T-cell (primary cell): Measurements from ENCODE around the gene SUFU. TPM values are rescaled to one million over a fixed set of nuclear protein-coding genes. Genes with fewer than 3 reads are reported as not detected.

Experiments
- ATAC-seq, 4 experiments: fragments of 200-7000 bp in 3 of 4; fragments of 150-1000 bp in 1 of 4; cut with Tn5 transposase; replicated peaks in 1 of 4; 1 replicate in 3 of 4; 2 replicates in 1 of 4; pipeline ENCODE4 v1.10.0; 2021; ENCODE audit warnings: moderate library complexity in 3 of 4, mild to moderate bottlenecking in 2 of 4, moderate number of reproducible peaks in 1 of 4
- CTCF ChIA-PET, 2 donors: fragments of 300-600 bp; sonication (Branson Sonifier 250); formaldehyde crosslinking; loops; one replicate each; lab custom pipeline; 2022; ENCODE audit warnings: antibody characterized with exemption in 2 of 2; lab: Charles Lee
- POLR2A ChIA-PET, 2 donors: fragments of 300-600 bp; sonication (Branson Sonifier 250); formaldehyde crosslinking; loops; one replicate each; lab custom pipeline; 2022; ENCODE audit warnings: antibody characterized with exemption in 2 of 2; lab: Charles Lee
- DNase-seq, 35 experiments: peaks; one replicate each; pipeline versions ENCODE4 v3.0.0 to v3.0.0-alpha.2; 2013 to 2023
- H3K27ac ChIP-seq: one replicate; pipeline ENCODE4 v1.5.1; 2013; ENCODE audit warnings: low read length
- H3K27me3 ChIP-seq, 2 experiments: replicated peaks in 1 of 2; 1 replicate in 1 of 2; 2 replicates in 1 of 2; pipeline versions ENCODE4 v1.6.1 to v1.7.0; 2013; ENCODE audit warnings: low read length in 1 of 2, mixed read lengths in 1 of 2; ENCODE audit not compliant: control insufficient read depth in 2 of 2, insufficient read depth in 2 of 2; ENCODE audit errors: extremely low read depth in 1 of 2
- H3K36me3 ChIP-seq, 2 donors: 1 replicate in 1 of 2; 2 replicates in 1 of 2; pipeline versions ENCODE4 v1.6.1 to v1.7.0; 2013; ENCODE audit warnings: low read length in 1 of 2; ENCODE audit not compliant: control insufficient read depth in 2 of 2, insufficient read depth in 1 of 2; ENCODE audit errors: extremely low read depth in 1 of 2
- H3K4me1 ChIP-seq, 2 experiments: 1 replicate in 1 of 2; 2 replicates in 1 of 2; pipeline versions ENCODE4 v1.6.1 to v1.7.0; 2013; ENCODE audit warnings: low read length in 2 of 2, mixed read lengths in 1 of 2; ENCODE audit not compliant: insufficient read depth in 2 of 2, control insufficient read depth in 1 of 2; ENCODE audit errors: extremely low read depth in 1 of 2
- H3K4me3 ChIP-seq, 2 donors: 1 replicate in 1 of 2; 2 replicates in 1 of 2; pipeline versions ENCODE4 v1.5.1 to v1.7.0; 2013; ENCODE audit warnings: mild to moderate bottlenecking in 2 of 2, low read length in 1 of 2, moderate library complexity in 1 of 2; ENCODE audit not compliant: control insufficient read depth in 1 of 2; ENCODE audit errors: extremely low read depth in 1 of 2
- H3K9me3 ChIP-seq: 2 replicates; pipeline ENCODE4 v1.7.0; 2013
- H3K27ac Mint-ChIP-seq, 2 donors: one replicate each; pipeline ENCODE4 v1.8.0; 2020 to 2021; ENCODE audit warnings: mild to moderate bottlenecking in 2 of 2, mixed read lengths in 2 of 2
- H3K27me3 Mint-ChIP-seq, 2 donors: one replicate each; pipeline ENCODE4 v1.8.0; 2021 to 2022; ENCODE audit warnings: mixed read lengths in 2 of 2
- H3K36me3 Mint-ChIP-seq: one replicate; pipeline ENCODE4 v1.8.0; 2021; ENCODE audit warnings: mixed read lengths
- H3K4me1 Mint-ChIP-seq, 3 donors: one replicate each; pipeline ENCODE4 v1.8.0; 2020 to 2022; ENCODE audit warnings: mixed read lengths in 3 of 3, mild to moderate bottlenecking in 1 of 3
- H3K4me3 Mint-ChIP-seq, 3 donors: one replicate each; pipeline ENCODE4 v1.8.0; 2020 to 2022; ENCODE audit warnings: mild to moderate bottlenecking in 3 of 3, mixed read lengths in 3 of 3, moderate library complexity in 3 of 3
- H3K9me3 Mint-ChIP-seq, 3 donors: one replicate each; pipeline ENCODE4 v1.8.0; 2020 to 2022; ENCODE audit warnings: mixed read lengths in 3 of 3
- WGBS: methylation state at CpG from one replicate; pipeline ENCODE4 v1.1.5; 2013; ENCODE audit warnings: missing lambda C conversion rate; ENCODE audit not compliant: insufficient coverage; 5-methylcytosine and 5-hydroxymethylcytosine counted together
- total RNA-seq, 35 experiments: library from RNA in 6 of 35; stranded (reverse) in 6 of 35; fragments of 120-200 nt in 1 of 35; gene quantifications; one replicate each; pipeline versions ENCODE4 v1.2.1 to v1.2.4 and lab custom pipeline; 2013 to 2026

Gene SUFU
- total RNA-seq, 5 donors from 2014 or later (not counting 1 experiment from before 2014, with no cell fraction given), result 13.2 to 16.4 (median 15.4) TPM

- no peaks in the 10 kb centered on the region for H3K9me3 ChIP-seq
- 100% methylated on average over 7 of the region's 12 CpGs for WGBS
- H3K4me1 Mint-ChIP-seq, result peaks cover 11 to 18% (median 15%) of the 10 kb centered on the region in 3 donors
- H3K27me3 ChIP-seq, result no peaks in the 10 kb centered on the region
- H3K9me3 Mint-ChIP-seq, result no peaks in the 10 kb centered on the region
- H3K4me1 ChIP-seq, result peaks cover 2 to 3% of the 10 kb centered on the region in 2 experiments
- peaks cover 44% of the 10 kb centered on the region for H3K36me3 Mint-ChIP-seq
- DNase-seq (no peak), ATAC-seq (no peak)
- ChIA-PET CTCF (interaction anchor here in 1 of 2 donors (0.6 kb wide), 1 partner anchor 818 kb away, joined by 4 read pairs; no protein-coding TSS in a partner anchor), POLR2A (no interaction called here)
- no peaks in the 10 kb centered on the region for H3K27me3 Mint-ChIP-seq
- no peak overlapping the region for H3K4me3 ChIP-seq
- H3K36me3 ChIP-seq, result peaks cover 12 to 41% of the 10 kb centered on the region in 2 donors
- no peak overlapping the region for H3K4me3 Mint-ChIP-seq
- H3K27ac ChIP-seq, result no peak overlapping the region
- H3K27ac Mint-ChIP-seq, result no peak overlapping the region
Observed at GRCh38 chr10:102514487-102515311, 10.9 kb downstream of the SUFU start.

GRCh38 chr10:102515724-102516123, 12.0 kb downstream of the SUFU start:
- Histone ChIP-seq H3K9me3 (no peaks in the 10 kb centered on the region), H3K36me3 (peaks cover 12 to 37% of the 10 kb centered on the region in 2 donors), H3K4me1 (peaks cover 2 to 3% of the 10 kb centered on the region in 2 experiments), H3K27ac (no peak overlapping the region), H3K27me3 (no peaks in the 10 kb centered on the region), H3K4me3 (no peak overlapping the region)
- ChIA-PET POLR2A (no interaction called here), CTCF (interaction anchor here in 1 of 2 donors (1.2 kb wide), 1 partner anchor 11 kb away, joined by 4 read pairs; no protein-coding TSS in a partner anchor)
- H3K9me3 Mint-ChIP-seq, result no peaks in the 10 kb centered on the region
- ATAC-seq, result no peak
- peaks cover 12 to 19% (median 19%) of the 10 kb centered on the region in 3 donors for H3K4me1 Mint-ChIP-seq
- no peak overlapping the region for H3K4me3 Mint-ChIP-seq
- no peaks in the 10 kb centered on the region for H3K27me3 Mint-ChIP-seq
- no CpG with 5 or more reads among the region's 3 CpGs for WGBS
- peaks cover 48% of the 10 kb centered on the region for H3K36me3 Mint-ChIP-seq
- no peak overlapping the region for H3K27ac Mint-ChIP-seq
- DNase-seq, result no peak

GRCh38 chr10:102517553-102517952, 13.8 kb downstream of the SUFU start:
- ChIA-PET CTCF (interaction anchor here in 1 of 2 donors (0.6 kb wide), 1 partner anchor 39 kb away, joined by 3 read pairs; no protein-coding TSS in a partner anchor), POLR2A (no interaction called here)
- Mint-ChIP-seq H3K4me1 (peaks cover 5 to 26% (median 17%) of the 10 kb centered on the region in 3 donors), H3K9me3 (no peaks in the 10 kb centered on the region), H3K27ac (no peak overlapping the region), H3K27me3 (no peaks in the 10 kb centered on the region), H3K4me3 (no peak overlapping the region), H3K36me3 (peaks cover 49% of the 10 kb centered on the region)
- Histone ChIP-seq H3K27me3 (no peaks in the 10 kb centered on the region), H3K4me3 (no peak overlapping the region), H3K9me3 (no peaks in the 10 kb centered on the region), H3K27ac (no peak overlapping the region), H3K4me1 (no peaks in the 10 kb centered on the region), H3K36me3 (peaks cover 12 to 29% of the 10 kb centered on the region in 2 donors)
- 100% methylated on average over 3 of the region's 3 CpGs for WGBS
- DNase-seq (no peak), ATAC-seq (no peak)

GRCh38 chr10:102519246-102519825, 15.6 kb downstream of the SUFU start:
- Mint-ChIP-seq H3K36me3 (peaks cover 47% of the 10 kb centered on the region), H3K4me3 (no peak overlapping the region), H3K4me1 (peaks cover 5 to 26% (median 19%) of the 10 kb centered on the region in 3 donors), H3K27ac (no peak overlapping the region), H3K27me3 (no peaks in the 10 kb centered on the region), H3K9me3 (no peaks in the 10 kb centered on the region)
- no peaks in the 10 kb centered on the region for H3K9me3 ChIP-seq
- DNase-seq (no peak), ATAC-seq (no peak)
- ChIA-PET CTCF (no interaction called here), POLR2A (no interaction called here)
- no peak overlapping the region for H3K4me3 ChIP-seq
- no peaks in the 10 kb centered on the region for H3K4me1 ChIP-seq
- peaks cover 19 to 31% of the 10 kb centered on the region in 2 donors for H3K36me3 ChIP-seq
- H3K27ac ChIP-seq, result no peak overlapping the region
- H3K27me3 ChIP-seq, result no peaks in the 10 kb centered on the region
- WGBS, result 100% methylated on average over 6 of the region's 12 CpGs

DNA sequence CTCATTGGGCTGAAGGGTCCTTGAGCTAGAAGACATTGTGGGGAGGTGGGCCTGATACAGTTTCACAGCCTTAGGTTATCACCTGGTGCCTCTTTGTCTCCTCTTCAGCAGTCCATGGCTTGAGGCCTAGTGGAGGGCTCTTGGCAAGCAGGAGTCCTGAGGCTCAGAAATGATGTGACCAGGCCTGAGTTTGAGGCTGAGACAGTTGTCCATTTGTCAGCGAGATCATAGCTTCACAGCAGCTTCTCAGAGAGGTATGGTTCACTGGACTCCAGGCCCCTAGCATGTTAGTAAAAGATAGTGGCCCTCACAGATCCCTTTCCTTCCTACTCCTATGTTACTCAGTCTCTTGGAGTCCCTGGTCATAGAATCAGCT, 19.1 kb downstream of the SUFU start:
- no peak for ATAC-seq
- H3K27me3 ChIP-seq, result no peaks in the 10 kb centered on the region
- no peak for DNase-seq
- ChIA-PET POLR2A (no interaction called here), CTCF (interaction anchor here in 1 of 2 donors (0.5 kb wide), 1 partner anchor 272 kb away, joined by 3 read pairs; no protein-coding TSS in a partner anchor)
- Mint-ChIP-seq H3K36me3 (peaks cover 42% of the 10 kb centered on the region), H3K27ac (no peak overlapping the region), H3K4me1 (peaks cover 5 to 27% (median 18%) of the 10 kb centered on the region in 3 donors), H3K4me3 (no peak overlapping the region), H3K27me3 (no peaks in the 10 kb centered on the region), H3K9me3 (no peaks in the 10 kb centered on the region)
- H3K9me3 ChIP-seq, result no peaks in the 10 kb centered on the region
- H3K36me3 ChIP-seq, result peaks cover 17 to 28% of the 10 kb centered on the region in 2 donors
- H3K4me1 ChIP-seq, result no peaks in the 10 kb centered on the region
- no CpG with 5 or more reads among the region's 1 CpG for WGBS
- no peak overlapping the region for H3K4me3 ChIP-seq
- H3K27ac ChIP-seq, result no peak overlapping the region

DNA sequence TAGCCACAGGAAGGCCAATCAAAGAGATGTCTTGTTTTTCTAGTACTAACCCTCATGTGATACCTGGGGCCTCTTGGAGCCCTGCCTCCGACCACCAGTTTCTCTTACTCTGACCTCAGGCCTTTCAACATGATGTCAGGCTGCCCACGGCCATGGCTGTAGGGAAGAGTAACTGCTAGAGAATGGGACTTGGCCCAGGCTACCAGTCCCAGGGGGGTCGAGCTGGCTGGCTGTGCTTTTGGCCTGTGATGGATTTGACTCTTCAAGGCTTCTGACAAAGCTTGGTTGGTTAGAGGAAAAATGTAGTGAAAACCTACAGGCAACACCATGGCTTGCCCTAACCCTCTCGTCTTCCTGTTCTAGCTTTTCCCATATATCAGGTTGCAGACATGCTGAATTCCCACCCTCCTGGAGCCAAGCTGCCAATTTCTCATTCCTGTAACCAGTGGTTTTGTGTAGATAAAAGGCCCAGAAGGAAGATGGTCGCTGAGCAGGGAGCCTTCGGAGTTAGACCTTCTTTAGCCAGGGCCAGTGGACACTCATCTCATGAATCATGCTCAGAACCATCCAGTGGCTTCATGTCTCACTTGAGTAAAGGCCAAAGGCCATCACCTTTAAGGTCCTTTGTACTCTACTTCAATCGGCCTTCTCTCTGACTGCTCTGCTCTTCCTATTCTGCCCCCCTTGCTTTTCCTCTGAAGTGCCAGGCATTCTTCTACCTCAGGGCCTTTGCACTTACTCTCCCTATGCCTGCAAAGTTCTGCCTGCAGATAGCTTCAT, 19.7 kb downstream of the SUFU start:
- peaks cover 42% of the 10 kb centered on the region for H3K36me3 Mint-ChIP-seq
- H3K27me3 Mint-ChIP-seq, result no peaks in the 10 kb centered on the region
- no peaks in the 10 kb centered on the region for H3K9me3 Mint-ChIP-seq
- H3K9me3 ChIP-seq, result no peaks in the 10 kb centered on the region
- H3K4me1 Mint-ChIP-seq, result peaks cover 5 to 27% (median 18%) of the 10 kb centered on the region in 3 donors
- ATAC-seq (no peak), DNase-seq (no peak)
- WGBS, result 78% methylated on average over 4 of the region's 7 CpGs
- CTCF ChIA-PET, result interaction anchor here in 1 of 2 donors (0.5 kb wide), 1 partner anchor 273 kb away, joined by 3 read pairs; no protein-coding TSS in a partner anchor
- H3K27ac ChIP-seq, result no peak overlapping the region
- POLR2A ChIA-PET, result no interaction called here
- peaks cover 18 to 28% of the 10 kb centered on the region in 2 donors for H3K36me3 ChIP-seq
- H3K4me3 ChIP-seq, result no peak overlapping the region
- no peaks in the 10 kb centered on the region for H3K4me1 ChIP-seq
- H3K4me3 Mint-ChIP-seq, result no peak overlapping the region
- H3K27ac Mint-ChIP-seq, result no peak overlapping the region
- H3K27me3 ChIP-seq, result no peaks in the 10 kb centered on the region
